Measurements from ENCODE around the gene SH3RF1. TPM values are rescaled to one million over a fixed set of nuclear protein-coding genes. Genes with fewer than 3 reads are reported as not detected.
A peak's percentile ranks its signal among the peaks of the same experiment; 100 is the strongest.

The SH3RF1 gene
- total RNA-seq, 1 experiment from 2014 or later, result 15.3 TPM

- Mint-ChIP-seq H3K27ac (peak overlapping the region; percentile 26 to 69 (median 62); a peak in 4 of 7 replicates), H3K36me3 (ENCODE audit: insufficient read depth in 1 of 3, low read depth in 3 of 3) (peaks cover 5 to 27% (median 25%) of the 10 kb centered on the region in 3 experiments), H3K4me1 (peaks cover 34 to 37% of the 10 kb centered on the region in 2 experiments), H3K4me3 (no peak overlapping the region), H3K27me3 (ENCODE audit: low read depth) (no peaks in the 10 kb centered on the region), H3K9me3 (no peaks in the 10 kb centered on the region)
- no peak overlapping the region for H2BK5ac ChIP-seq (ENCODE audit: insufficient read length, low read length)
- H3K23me2 ChIP-seq (ENCODE audit: insufficient read length, low read depth, low read length, poor library complexity, severe bottlenecking), result no peaks in the 10 kb centered on the region
- no peak overlapping the region for H3K23ac ChIP-seq (ENCODE audit: insufficient read length, low read depth, low read length)
- no peak overlapping the region for H4K5ac ChIP-seq (ENCODE audit: insufficient read length, low read depth, low read length)
- no peaks in the 10 kb centered on the region for H4K20me1 ChIP-seq (ENCODE audit: control insufficient read depth, insufficient read depth, insufficient read length)
- no peak for DNase-seq
- H2BK20ac ChIP-seq (ENCODE audit: low read depth, low read length, poor library complexity, severe bottlenecking), result no peak overlapping the region
- H2BK12ac ChIP-seq (ENCODE audit: insufficient read length, low read depth, low read length), result no peak overlapping the region
- TF ChIP-seq CTCF (conservative IDR thresholded peaks at IDR 0.05), result no peak
- no peak overlapping the region for H3K56ac ChIP-seq (ENCODE audit: insufficient read length, low read depth, low read length)
- no peak overlapping the region for H3T11ph ChIP-seq (ENCODE audit: low read length)
- H3K79me2 ChIP-seq (ENCODE audit: insufficient read depth, low read length), result no peaks in the 10 kb centered on the region
- H2BK120ac ChIP-seq (ENCODE audit: low read depth, low read length, poor library complexity, severe bottlenecking), result no peak overlapping the region
- no peak overlapping the region for H3K4me2 ChIP-seq (ENCODE audit: insufficient read depth, insufficient read length, low read length)
- H3K27ac ChIP-seq (ENCODE audit: insufficient read length, low read depth, low read length), result no peak overlapping the region
- H4K8ac ChIP-seq (replicated peaks; ENCODE audit: insufficient read length, low read depth, low read length), result no peak overlapping the region
- H4K91ac ChIP-seq (ENCODE audit: insufficient read length, low read depth, low read length), result no peak overlapping the region
- H3K27me3 ChIP-seq (ENCODE audit: insufficient read depth, low read length), result no peaks in the 10 kb centered on the region
- WGBS (ENCODE audit: extremely low coverage, insufficient read length, low lambda C conversion rate), result no CpG with 5 or more reads among the region's 2 CpGs
- no peak overlapping the region for H3K14ac ChIP-seq (ENCODE audit: insufficient read depth, low read length)
- H2BK15ac ChIP-seq (ENCODE audit: low read depth, low read length), result no peak overlapping the region
- H3K9ac ChIP-seq (ENCODE audit: extremely low read depth, insufficient read length, low read length), result no peak overlapping the region
- no peaks in the 10 kb centered on the region for H3K79me1 ChIP-seq (ENCODE audit: insufficient read depth, low read depth, low read length, poor library complexity, severe bottlenecking)
- H3K4ac ChIP-seq (ENCODE audit: low read depth, low read length), result no peak overlapping the region
- peaks cover 3% of the 10 kb centered on the region; the same call in 1 of the 2 replicates for H3K4me1 ChIP-seq (ENCODE audit: insufficient read depth, low read length)
- no peak overlapping the region for H3K18ac ChIP-seq (ENCODE audit: insufficient read length, low read depth, low read length)
- no peak overlapping the region for H2AK5ac ChIP-seq (ENCODE audit: insufficient read length, low read length)
- H2AFZ ChIP-seq (ENCODE audit: low read length), result no peak overlapping the region
- no peaks in the 10 kb centered on the region for H3K9me3 ChIP-seq (ENCODE audit: control insufficient read depth, low read depth, low read length)
Observed at GRCh38 chr4:169102026-169102425, 168.7 kb downstream of the SH3RF1 start.

Measured in H9 (cell line).